NCI-H1048 (cell line): ENCODE results near the gene MCM5.
"Not testable (repeated sequence)": the region's sequence is repeated elsewhere in the genome, so short reads cannot be mapped to it uniquely, and the experiment has no call there.

ENCODE experiments used
- DNase-seq: peaks from one replicate; lab custom pipeline; 2025; lab: John Stamatoyannopoulos, UW

The MCM5 gene

GRCh38 chr22:35452351-35452781, 52.4 kb downstream of the MCM5 start:
- no peak for DNase-seq

DNA sequence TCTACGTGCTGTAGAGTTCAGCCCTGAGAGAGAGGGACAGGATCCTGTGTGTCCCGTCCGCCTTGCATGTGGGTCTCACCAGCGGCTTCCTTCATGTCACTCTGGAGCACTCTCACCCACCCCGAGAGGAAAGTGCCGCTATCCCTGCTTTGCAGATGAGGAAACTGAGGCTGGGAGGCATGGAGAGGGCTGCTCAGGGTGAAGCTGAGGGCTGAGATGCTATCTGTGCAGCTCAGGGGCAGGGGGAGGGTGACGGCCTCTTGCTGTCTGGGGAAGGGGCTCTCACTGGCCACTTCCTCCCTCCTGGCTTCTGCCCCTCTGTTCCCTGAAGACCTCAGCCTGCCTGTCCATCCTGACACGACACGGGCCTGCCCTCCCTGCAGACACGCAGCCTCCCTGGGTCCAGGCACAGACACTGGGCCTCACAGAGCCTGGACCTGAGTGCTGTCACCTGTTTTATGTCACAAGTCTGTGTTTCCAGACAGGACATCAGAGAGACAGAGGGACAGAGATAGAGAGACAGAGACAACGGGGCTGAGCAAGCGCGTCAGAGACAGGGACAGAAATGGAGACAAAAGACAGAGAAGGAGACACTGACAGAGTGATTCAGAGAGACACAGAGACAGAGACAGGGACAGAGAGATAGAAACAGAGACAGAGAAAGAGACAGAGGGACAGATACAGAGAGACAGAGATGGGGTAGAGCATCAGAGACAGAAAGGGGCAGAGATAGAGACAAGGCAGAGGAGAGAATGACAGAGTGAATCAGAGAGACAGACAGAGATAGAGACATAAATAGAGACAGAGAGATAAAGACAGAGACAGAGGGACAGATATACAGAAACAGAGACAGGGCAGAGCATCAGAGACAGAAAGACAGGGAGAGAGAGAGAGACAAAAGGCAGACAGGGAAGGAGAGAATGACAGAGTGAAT, 53.1 kb downstream of the MCM5 start:
- no peak for DNase-seq

- no peak for DNase-seq
Measured at GRCh38 chr22:35454416-35455054, 54.6 kb downstream of the MCM5 start.

- DNase-seq = no peak
Measured at GRCh38 chr22:35455529-35455928, 55.6 kb downstream of the MCM5 start.

DNA sequence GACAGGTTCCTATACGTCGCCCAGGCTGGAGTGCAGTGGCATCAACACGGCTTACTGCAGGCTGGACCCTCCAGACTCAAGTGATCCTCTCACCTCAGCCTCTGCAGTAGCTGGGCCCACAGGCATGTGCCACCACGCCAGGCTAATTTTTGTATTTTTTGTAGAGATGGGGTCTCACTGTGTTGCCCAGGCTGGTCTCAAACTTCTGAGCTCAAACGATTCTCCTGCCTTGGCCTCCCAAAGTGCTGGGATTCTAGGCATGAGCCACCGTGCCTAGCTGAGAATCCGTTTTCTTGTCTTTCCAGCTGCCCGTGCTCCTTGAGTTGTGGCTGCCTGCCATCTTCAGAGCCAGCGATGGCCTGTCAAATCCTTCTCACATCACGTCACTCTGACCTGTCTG, 56.8 kb downstream of the MCM5 start:
- DNase-seq = no peak

- DNase-seq = no peak
Measured at GRCh38 chr22:35457729-35458546, 58.0 kb downstream of the MCM5 start.

- DNase-seq = peak; percentile 20
Measured at GRCh38 chr22:35458547-35459422, 58.8 kb downstream of the MCM5 start.

DNA sequence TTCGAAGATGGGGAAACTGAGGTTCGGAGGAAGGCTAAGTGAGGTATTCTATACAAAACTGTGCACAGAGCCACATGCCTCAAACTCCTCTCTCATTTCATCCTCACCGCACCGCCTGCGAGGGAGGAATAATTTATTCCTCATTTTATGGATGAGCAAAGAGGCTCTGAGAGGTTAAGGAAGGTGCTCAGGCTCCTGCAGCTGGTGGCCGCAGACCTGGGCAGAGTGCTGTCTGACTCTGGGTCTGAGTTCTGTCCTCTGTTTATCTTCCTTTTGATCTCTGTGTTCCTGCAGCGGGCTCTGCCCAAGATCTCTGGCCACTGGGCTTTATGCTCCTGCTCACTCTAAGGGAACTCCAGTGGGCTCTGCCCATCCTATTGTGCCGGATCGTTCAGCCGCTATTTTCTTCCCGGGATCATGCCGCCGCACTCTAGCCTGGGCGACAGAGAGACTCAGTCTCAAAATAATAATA, 59.5 kb downstream of the MCM5 start:
- DNase-seq = no peak

GRCh38 chr22:35459976-35460375, 60.0 kb downstream of the MCM5 start:
- DNase-seq = not testable (repeated sequence)

DNA sequence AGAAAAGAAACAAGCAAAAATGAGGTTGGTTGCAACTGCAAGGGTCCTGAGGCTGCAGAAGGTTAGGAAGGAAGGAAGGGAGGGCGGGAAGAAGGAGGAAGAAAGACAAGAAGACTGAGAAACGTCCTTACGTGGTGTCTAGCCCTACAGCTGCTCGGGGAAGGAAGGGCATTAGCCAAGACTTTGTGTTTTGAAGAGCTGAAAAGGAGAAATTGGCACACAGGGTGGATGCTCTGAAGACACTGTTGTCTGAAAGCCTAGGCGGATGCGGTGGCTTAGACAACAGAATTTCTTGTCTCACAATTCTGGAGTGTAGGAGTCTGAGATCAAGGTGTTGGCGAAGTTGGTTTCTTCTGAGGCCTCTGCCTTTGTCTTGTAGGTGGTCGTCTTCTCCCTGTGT, 60.7 kb downstream of the MCM5 start:
- DNase-seq = no peak

DNA sequence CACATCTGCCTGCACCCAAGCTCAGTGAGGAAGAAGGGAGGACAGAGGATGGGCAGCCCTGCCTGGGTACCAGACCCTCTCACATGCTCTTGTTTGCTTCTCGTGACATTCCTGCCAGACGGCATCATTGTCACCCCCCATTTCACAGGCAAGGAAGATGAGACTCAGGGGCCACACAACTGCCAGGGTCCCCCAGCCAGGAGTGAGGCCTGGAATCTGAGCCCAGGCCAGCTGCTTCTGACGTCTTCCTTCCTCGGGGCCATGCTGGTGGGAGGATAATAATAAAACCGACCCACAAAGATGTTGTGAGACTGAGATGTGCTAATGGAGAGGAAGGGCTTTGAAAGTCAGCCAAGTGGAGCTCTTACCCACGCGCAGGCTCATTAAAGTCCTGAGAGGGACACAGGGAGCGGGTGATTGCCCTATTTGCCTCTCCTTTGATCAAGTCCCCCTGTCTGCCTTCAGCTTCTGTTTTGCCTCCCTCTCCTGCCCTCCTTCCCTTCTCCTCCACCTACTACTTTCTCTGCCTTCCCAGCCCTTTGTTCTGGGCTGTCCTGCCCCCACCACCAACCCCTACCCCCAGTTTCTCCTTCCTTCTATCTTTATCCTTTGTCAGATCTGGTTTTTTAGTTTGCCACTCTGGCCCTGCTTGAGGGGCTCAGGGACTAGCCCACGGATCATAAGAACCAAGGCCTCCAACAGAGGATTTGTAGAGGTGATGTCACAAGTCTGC, 62.7 kb downstream of the MCM5 start:
- DNase-seq = no peak

GRCh38 chr22:35463231-35463933, 63.4 kb downstream of the MCM5 start:
- DNase-seq = no peak

DNA sequence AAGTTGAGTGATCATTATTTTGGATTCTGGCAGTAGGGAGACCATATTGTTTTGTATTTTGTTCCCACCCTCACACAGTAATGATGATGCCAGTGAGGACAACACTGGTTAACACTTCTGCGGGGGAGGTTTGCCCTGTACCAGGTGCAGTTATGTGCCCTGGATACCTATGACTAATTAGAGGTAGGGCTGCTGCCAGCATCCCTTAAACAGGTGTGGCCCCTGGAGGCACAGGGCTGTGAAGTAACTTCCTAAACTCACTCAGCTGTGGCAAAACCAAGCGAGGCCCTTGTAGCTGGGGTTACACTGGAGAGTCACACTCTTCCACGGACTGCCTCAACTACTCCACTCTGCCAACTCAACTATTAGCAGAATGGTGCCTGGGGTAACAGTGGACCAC, 64.5 kb downstream of the MCM5 start:
- no peak for DNase-seq

DNA sequence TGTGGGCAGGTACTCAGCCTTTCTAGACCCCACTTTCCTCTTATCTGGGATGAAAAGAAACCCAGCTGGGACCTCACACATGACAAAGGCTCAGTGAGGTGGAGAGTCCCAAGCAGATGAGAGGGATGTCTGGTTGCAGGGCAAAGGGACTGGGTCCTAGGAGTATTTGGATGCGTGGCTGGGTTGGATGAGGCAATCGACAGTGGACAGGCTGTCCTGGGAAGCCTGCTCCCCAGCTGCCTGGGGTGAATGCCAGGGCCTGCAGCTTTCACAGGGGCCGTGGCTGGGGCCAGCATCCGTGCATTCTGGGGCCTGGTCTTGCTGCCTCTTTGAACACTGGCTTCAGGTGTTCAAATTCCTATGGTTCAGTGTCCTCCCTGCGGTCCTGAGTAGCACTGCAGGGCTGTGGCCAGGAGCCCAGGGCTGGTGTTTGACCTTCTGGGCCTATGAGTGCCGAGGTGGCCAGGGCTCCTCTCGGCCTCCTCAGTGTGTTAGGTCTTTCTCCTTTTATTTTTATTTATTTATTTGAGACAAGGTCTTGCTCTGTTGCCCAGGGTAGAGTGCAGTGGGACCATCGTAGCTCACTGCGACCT, 65.3 kb downstream of the MCM5 start:
- no peak for DNase-seq

- no peak for DNase-seq
Measured at GRCh38 chr22:35467681-35468434, 67.9 kb downstream of the MCM5 start.

GRCh38 chr22:35470903-35471321, 71.0 kb downstream of the MCM5 start:
- no peak for DNase-seq

GRCh38 chr22:35471566-35471965, 71.6 kb downstream of the MCM5 start:
- DNase-seq = not testable (repeated sequence)

DNA sequence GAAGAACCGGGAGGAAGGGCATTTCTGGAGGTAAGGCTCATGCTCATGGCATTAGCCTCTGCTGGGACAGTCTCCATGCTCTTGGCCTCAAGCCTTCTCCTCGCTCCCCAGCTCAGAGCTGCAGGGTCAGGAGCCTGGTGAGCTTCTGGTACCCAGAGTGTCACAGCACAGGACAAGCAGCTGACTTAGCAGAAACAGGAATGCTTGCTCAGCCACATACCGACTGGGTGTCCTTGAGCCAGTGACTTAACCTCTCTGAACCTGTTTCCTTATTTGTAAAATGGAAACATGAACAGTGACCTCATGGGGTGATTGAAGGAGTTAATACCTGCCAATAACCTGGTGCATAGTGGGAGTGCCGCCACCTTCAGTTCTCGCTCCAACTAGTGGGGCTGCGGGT, 72.5 kb downstream of the MCM5 start:
- DNase-seq = no peak

GRCh38 chr22:35473971-35474370, 74.0 kb downstream of the MCM5 start:
- DNase-seq = no peak
